Smooth muscle cell (in vitro differentiated cells): ENCODE measurements around the gene NELFB. TPM values are rescaled to one million over a fixed set of nuclear protein-coding genes. Genes with fewer than 3 reads are reported as not detected.

ENCODE experiments used
- DNase-seq: peaks from one replicate; lab custom pipeline; 2025; ENCODE audit not compliant: unreplicated experiment; lab: John Stamatoyannopoulos, UW
- H2AFZ ChIP-seq: fragments of 200-600 bp; sonication (generic); 2 replicates; pipeline ENCODE4 v1.6.0; 2016; ENCODE audit warnings: antibody characterized with exemption, low read depth, mild to moderate bottlenecking
- H3F3A ChIP-seq: fragments of 200-600 bp; sonication (generic); 2 replicates; pipeline ENCODE4 v1.6.0; 2017; ENCODE audit warnings: antibody characterized with exemption, low read depth
- H3K27ac ChIP-seq: fragments of 200-600 bp; sonication (generic); 2 replicates; pipeline ENCODE4 v1.5.1; 2016; ENCODE audit warnings: low read depth, mild to moderate bottlenecking
- H3K27me3 ChIP-seq: fragments of 200-600 bp; sonication (generic); 2 replicates; pipeline ENCODE4 v1.6.1; 2016; ENCODE audit warnings: low read depth, mild to moderate bottlenecking
- H3K36me3 ChIP-seq: fragments of 200-600 bp; sonication (generic); 2 replicates; pipeline ENCODE4 v1.5.1; 2016; ENCODE audit warnings: low read depth
- H3K4me1 ChIP-seq: fragments of 200-600 bp; sonication (generic); 2 replicates; pipeline ENCODE4 v1.5.1; 2016; ENCODE audit warnings: low read depth
- H3K4me2 ChIP-seq: fragments of 200-600 bp; sonication (generic); 2 replicates; pipeline ENCODE4 v1.6.0; 2016; ENCODE audit warnings: mild to moderate bottlenecking
- H3K4me3 ChIP-seq: fragments of 200-600 bp; sonication (generic); 2 replicates; pipeline ENCODE4 v1.5.1; 2016; ENCODE audit warnings: mild to moderate bottlenecking
- H3K79me2 ChIP-seq: fragments of 200-600 bp; sonication (generic); 2 replicates; pipeline ENCODE4 v1.6.0; 2016; ENCODE audit warnings: low read depth, mild to moderate bottlenecking
- H3K9ac ChIP-seq: fragments of 200-600 bp; sonication (generic); 2 replicates; pipeline ENCODE4 v1.6.0; 2016; ENCODE audit warnings: low read depth
- H3K9me3 ChIP-seq: fragments of 200-600 bp; sonication (generic); replicated peaks from 2 replicates; pipeline ENCODE4 v1.5.1; 2016; ENCODE audit warnings: low read depth
- H4K20me1 ChIP-seq: fragments of 200-600 bp; sonication (generic); 2 replicates; pipeline ENCODE4 v1.6.0; 2016; ENCODE audit warnings: low read depth
- CTCF ChIP-seq: fragments of 200-600 bp; sonication (generic); IDR thresholded peaks from 2 replicates; pipeline ENCODE4 v1.5.1; 2017; ENCODE audit warnings: borderline replicate concordance, mild to moderate bottlenecking, antibody characterized with exemption; ENCODE audit not compliant: insufficient read depth, poor library complexity, severe bottlenecking
- WGBS: methylation state at CpG from one replicate; pipeline ENCODE4 v1.1.7; 2016; ENCODE audit warnings: low lambda C conversion rate; 5-methylcytosine and 5-hydroxymethylcytosine counted together
- polyA plus RNA-seq: library from polyadenylated mRNA; unstranded; fragments of >200 nt; fragmentation: Nextera tagmentation; extraction: Ambion mirVana; gene quantifications from 2 replicates; pipeline ENCODE4 v1.2.1, GENCODE V29; 2016
- total RNA-seq: library from RNA; depleted of rRNA; stranded (reverse); fragments of >200 nt; gene quantifications from 2 replicates; pipeline ENCODE4 v1.2.3, GENCODE V29; 2014

The NELFB gene
- total and polyA plus RNA-seq, 2 experiments from 2014 or later = 23.3 to 60.9 TPM

GRCh38 chr9:137228968-137229896 lies 25.9 kb upstream of the NELFB start:
- Histone ChIP-seq H3K4me3 (no peak overlapping the region), H3K36me3 (no peaks in the 10 kb centered on the region), H3K4me1 (no peaks in the 10 kb centered on the region), H3K9me3 (no peaks in the 10 kb centered on the region), H4K20me1 (no peaks in the 10 kb centered on the region), H3F3A (no peaks in the 10 kb centered on the region), H3K27me3 (no peaks in the 10 kb centered on the region), H3K27ac (no peak overlapping the region), H3K9ac (no peak overlapping the region), H3K79me2 (no peaks in the 10 kb centered on the region), H2AFZ (no peak overlapping the region), H3K4me2 (no peak overlapping the region)
- no peak for DNase-seq
- 85% methylated on average over 26 of the region's 27 CpGs for WGBS
- no peak for TF ChIP-seq CTCF

GRCh38 chr9:137229903-137230704 lies 25.0 kb upstream of the NELFB start:
- DNase-seq = no peak
- Histone ChIP-seq H3K4me2 (no peak overlapping the region), H3K9ac (no peak overlapping the region)

GRCh38 chr9:137230705-137231371 lies 24.3 kb upstream of the NELFB start, which contains the start of gene SLC34A3:
Gene SLC34A3, plus strand, starts transcription at chr9:137230901. Its CDS starts 802 bp downstream, at chr9:137231703.
- H3K27me3 ChIP-seq = no peaks in the 10 kb centered on the region
- no peak for DNase-seq
- H3K9ac ChIP-seq = no peak within 1 kb of the TSS
- 90% methylated on average over 14 of the region's 14 CpGs for WGBS
- no peaks in the 10 kb centered on the region for H3K4me1 ChIP-seq
- H3F3A ChIP-seq = no peaks in the 10 kb centered on the region
- no peak for TF ChIP-seq CTCF
- no peak within 1 kb of the TSS for H2AFZ ChIP-seq
- H3K4me3 ChIP-seq = no peak within 1 kb of the TSS
- no peaks in the 10 kb centered on the region for H3K9me3 ChIP-seq
- peaks cover 1% of the 10 kb centered on the region for H4K20me1 ChIP-seq
- no peak within 1 kb of the TSS for H3K4me2 ChIP-seq
- H3K27ac ChIP-seq = no peak within 1 kb of the TSS
- H3K79me2 ChIP-seq = no peaks in the 10 kb centered on the region
- H3K36me3 ChIP-seq = no peaks in the 10 kb centered on the region

More at GRCh38 chr9:137229903-137230704, 25.0 kb upstream of the NELFB start:
- Histone ChIP-seq H2AFZ (no peak overlapping the region), H3K9me3 (no peaks in the 10 kb centered on the region), H4K20me1 (no peaks in the 10 kb centered on the region), H3K4me1 (no peaks in the 10 kb centered on the region), H3K79me2 (no peaks in the 10 kb centered on the region), H3F3A (no peaks in the 10 kb centered on the region), H3K27me3 (no peaks in the 10 kb centered on the region), H3K4me3 (no peak overlapping the region), H3K27ac (no peak overlapping the region), H3K36me3 (no peaks in the 10 kb centered on the region)
- TF ChIP-seq CTCF = no peak
- 84% methylated on average over 20 of the region's 31 CpGs for WGBS
